GM12878 (cell line): ENCODE results near the gene GNL3L. TPM values are rescaled to one million over a fixed set of nuclear protein-coding genes. Genes with fewer than 3 reads are reported as not detected.

Experiments used
- ATAC-seq: fragments of 200-7000 bp; cut with Tn5 transposase; 3 replicates; pipeline ENCODE4 v1.9.1; 2020; ENCODE audit warnings: mild to moderate bottlenecking, moderate library complexity
- BruUV-seq: library from RNA; stranded (reverse); fragments of 400-500 nt; replicated peaks from 2 replicates; lab custom pipeline; 2021; lab: Mats Ljungman, UMichigan
- CTCF ChIA-PET: fragments of 300-600 bp; sonication (Branson Sonifier 250); formaldehyde crosslinking; extraction: SDS; loops from one replicate; lab custom pipeline; 2021; ENCODE audit warnings: inconsistent platforms; lab: Yijun Ruan, JAX
- POLR2A ChIA-PET: fragments of 350-600 bp; formaldehyde crosslinking; extraction: SDS; loops from one replicate; lab custom pipeline; 2021; ENCODE audit warnings: inconsistent platforms; lab: Charles Lee
- RAD21 ChIA-PET: fragments of 300-600 bp; sonication (Branson Sonifier 250); formaldehyde crosslinking; loops from one replicate; lab custom pipeline; 2023; ENCODE audit warnings: antibody characterized with exemption; ENCODE audit not compliant: unreplicated experiment; lab: Charles Lee
- SMC1A ChIA-PET: fragments of 300-600 bp; sonication (Branson Sonifier 250); formaldehyde crosslinking; loops from one replicate; lab custom pipeline; 2023; ENCODE audit not compliant: unreplicated experiment, uncharacterized antibody; lab: Charles Lee
- DNase-seq: peaks from one replicate; pipeline ENCODE4 v3.0.0-alpha.2; 2011; ENCODE audit warnings: low read depth, low spot score
- FAIRE-seq: peaks from 3 replicates; lab custom pipeline; 2011; peaks lifted over from hg19 to GRCh38; lab: Jason Lieb, UNC
- H2AFZ ChIP-seq: 2 replicates; pipeline ENCODE4 v1.6.0; 2011; ENCODE audit warnings: low read depth, low read length, control low read depth; ENCODE audit not compliant: control insufficient read depth
- H3K27ac ChIP-seq: 2 replicates; pipeline ENCODE4 v1.5.1; 2011; ENCODE audit warnings: control low read depth; ENCODE audit not compliant: control insufficient read depth, insufficient read depth
- H3K27me3 ChIP-seq, 2 experiments: replicated peaks in 1 of 2; 2 replicates each; pipeline versions ENCODE4 v1.6.0 to v1.6.1; 2011; ENCODE audit warnings: low read length in 1 of 2; ENCODE audit not compliant: control insufficient read depth in 2 of 2, insufficient read depth in 2 of 2
- H3K36me3 ChIP-seq, 2 experiments: 2 replicates each; pipeline ENCODE4 v1.5.1; 2011; ENCODE audit warnings: low read length in 1 of 2; ENCODE audit not compliant: control insufficient read depth in 2 of 2, insufficient read depth in 2 of 2
- H3K4me1 ChIP-seq: 2 replicates; pipeline ENCODE4 v1.6.1; 2011; ENCODE audit warnings: mild to moderate bottlenecking, low read length, moderate library complexity, mixed read lengths; ENCODE audit not compliant: control insufficient read depth, insufficient read depth
- H3K4me2 ChIP-seq: 2 replicates; pipeline ENCODE4 v1.6.0; 2011; ENCODE audit warnings: control low read depth; ENCODE audit not compliant: control insufficient read depth, insufficient read depth
- H3K4me3 ChIP-seq: fragments of 200-600 bp; sonication (generic); 2 replicates; pipeline ENCODE4 v1.5.1; 2016
- H3K79me2 ChIP-seq: 2 replicates; pipeline ENCODE4 v1.6.0; 2011; ENCODE audit warnings: low read length; ENCODE audit not compliant: control insufficient read depth, insufficient read depth
- H3K9ac ChIP-seq: 2 replicates; pipeline ENCODE4 v1.8.0; 2011; ENCODE audit warnings: low read length, control low read depth, mixed read lengths; ENCODE audit not compliant: control insufficient read depth, insufficient read depth
- H3K9me3 ChIP-seq: replicated peaks from 3 replicates; pipeline ENCODE4 v1.5.1; 2011; ENCODE audit warnings: mild to moderate bottlenecking, low read length; ENCODE audit not compliant: control insufficient read depth, insufficient read depth
- H4K20me1 ChIP-seq: 2 replicates; pipeline ENCODE4 v1.6.0; 2011; ENCODE audit not compliant: control insufficient read depth, insufficient read depth
- KLF5 ChIP-seq: fragments of 450-650 bp; IDR thresholded peaks from 2 replicates; pipeline ENCODE4 v1.6.1; 2014; ENCODE audit warnings: mild to moderate bottlenecking; ENCODE audit not compliant: partially characterized antibody
- NFXL1 ChIP-seq: fragments of 450-650 bp; IDR thresholded peaks from 2 replicates; pipeline ENCODE4 v1.6.1; 2017; ENCODE audit warnings: antibody characterized with exemption, mild to moderate bottlenecking, borderline replicate concordance
- WGBS: methylation state at CpG from one replicate; pipeline ENCODE4 v1.1.6; 2016; ENCODE audit warnings: low lambda C conversion rate; ENCODE audit not compliant: insufficient replicate concordance, insufficient coverage; ENCODE audit errors: missing lambda C conversion rate; 5-methylcytosine and 5-hydroxymethylcytosine counted together
- in situ Hi-C: fragments of 300-500 bp; cut with MboI; formaldehyde crosslinking; loops from 9 replicates; pipeline ENCODE4 v1.14.3; 2018; ENCODE audit warnings: mixed read lengths
- intact Hi-C: fragments of 100-400 bp; cut with micrococcal nuclease; formaldehyde crosslinking; loops from one replicate; pipeline ENCODE4 v1.14.2; 2022; ENCODE audit not compliant: unreplicated experiment
- polyA plus RNA-seq, 11 experiments: library from polyadenylated mRNA; depleted of rRNA in 4 of 11; unstranded in 6 of 11; stranded (reverse) in 5 of 11; fragments of >200 nt; fragmentation: Nextera tagmentation in 4 of 11; fragmentation: Illumina TruSeq in 1 of 11; extraction: Ambion mirVana in 4 of 11; extraction: Trizol in 1 of 11; gene quantifications; 1 replicate in 1 of 11; 2 replicates in 10 of 11; pipeline versions ENCODE4 v1.2.1 to v1.2.3, GENCODE V29; 2011 to 2016; ENCODE audit warnings: inconsistent platforms in 2 of 11, missing spikeins in 2 of 11, low read depth in 1 of 11
- total RNA-seq, 4 experiments: library from RNA; depleted of rRNA in 3 of 4; stranded (reverse); fragments of >200 nt in 3 of 4; fragmentation: Illumina TruSeq in 1 of 4; extraction: Trizol in 1 of 4; gene quantifications; 2 replicates each; pipeline versions ENCODE4 v1.2.1 to v1.2.3, GENCODE V29; 2013 to 2021
- TF ChIP-seq, protein P1 (sequence below): fragments of 450-650 bp; IDR thresholded peaks from 2 replicates; pipeline ENCODE4 v1.6.1; 2017; ENCODE audit warnings: low read depth, mild to moderate bottlenecking, moderate library complexity
- TF ChIP-seq, protein P2 (sequence below): IDR thresholded peaks from 2 replicates; pipeline ENCODE4 v1.6.1; 2012; ENCODE audit warnings: mild to moderate bottlenecking, low read depth, low read length

The GNL3L gene
- total and polyA plus RNA-seq, 10 of the 15 experiments (the other 5 are each of a cell fraction or from before 2014, with no cell fraction given): 5.8 to 57.9 (median 29.1) TPM

DNA sequence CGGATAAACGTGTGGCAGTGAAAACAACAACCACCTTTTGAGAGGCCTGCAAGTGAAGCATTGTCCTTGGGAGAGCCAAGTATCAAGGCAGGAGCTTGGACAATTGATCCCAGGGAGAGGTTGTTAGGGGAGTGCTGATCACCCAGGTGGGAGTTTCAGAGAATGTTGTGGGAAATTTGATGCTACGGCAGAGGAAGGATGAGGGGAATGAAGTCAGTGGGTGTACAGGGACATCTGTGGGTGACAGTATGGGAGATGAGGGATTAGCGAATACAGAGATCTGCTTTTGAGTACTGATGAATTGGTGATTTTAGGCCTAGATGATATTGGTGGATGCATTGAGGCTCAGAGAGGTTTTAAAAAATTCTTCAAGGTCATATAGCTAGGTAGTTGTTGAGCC is 4.3 kb downstream of the GNL3L start:
- no peak overlapping the region for H3K4me2 ChIP-seq
- POLR2A ChIA-PET: no interaction called here

More for the DNA sequence above, 4.3 kb downstream of the GNL3L start:
- H3K4me3 ChIP-seq: no peak overlapping the region
- no peaks in the 10 kb centered on the region for H3K27me3 ChIP-seq
- ChIA-PET CTCF (interaction anchor here (0.7 kb wide), 1 partner anchor 17 kb away, joined by 3 read pairs; no protein-coding TSS in a partner anchor), RAD21 (no interaction called here), SMC1A (interaction anchor here (0.6 kb wide), 1 partner anchor 19 kb away, joined by 3 read pairs; no protein-coding TSS in a partner anchor)
- ATAC-seq: no peak
- no peak overlapping the region for H3K27ac ChIP-seq
- intact Hi-C loops (no loop called here), in situ Hi-C loops (no loop called here)
- TF ChIP-seq, protein P1, sequence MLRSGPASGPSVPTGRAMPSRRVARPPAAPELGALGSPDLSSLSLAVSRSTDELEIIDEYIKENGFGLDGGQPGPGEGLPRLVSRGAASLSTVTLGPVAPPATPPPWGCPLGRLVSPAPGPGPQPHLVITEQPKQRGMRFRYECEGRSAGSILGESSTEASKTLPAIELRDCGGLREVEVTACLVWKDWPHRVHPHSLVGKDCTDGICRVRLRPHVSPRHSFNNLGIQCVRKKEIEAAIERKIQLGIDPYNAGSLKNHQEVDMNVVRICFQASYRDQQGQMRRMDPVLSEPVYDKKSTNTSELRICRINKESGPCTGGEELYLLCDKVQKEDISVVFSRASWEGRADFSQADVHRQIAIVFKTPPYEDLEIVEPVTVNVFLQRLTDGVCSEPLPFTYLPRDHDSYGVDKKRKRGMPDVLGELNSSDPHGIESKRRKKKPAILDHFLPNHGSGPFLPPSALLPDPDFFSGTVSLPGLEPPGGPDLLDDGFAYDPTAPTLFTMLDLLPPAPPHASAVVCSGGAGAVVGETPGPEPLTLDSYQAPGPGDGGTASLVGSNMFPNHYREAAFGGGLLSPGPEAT: no peak
- TF ChIP-seq, protein P2, sequence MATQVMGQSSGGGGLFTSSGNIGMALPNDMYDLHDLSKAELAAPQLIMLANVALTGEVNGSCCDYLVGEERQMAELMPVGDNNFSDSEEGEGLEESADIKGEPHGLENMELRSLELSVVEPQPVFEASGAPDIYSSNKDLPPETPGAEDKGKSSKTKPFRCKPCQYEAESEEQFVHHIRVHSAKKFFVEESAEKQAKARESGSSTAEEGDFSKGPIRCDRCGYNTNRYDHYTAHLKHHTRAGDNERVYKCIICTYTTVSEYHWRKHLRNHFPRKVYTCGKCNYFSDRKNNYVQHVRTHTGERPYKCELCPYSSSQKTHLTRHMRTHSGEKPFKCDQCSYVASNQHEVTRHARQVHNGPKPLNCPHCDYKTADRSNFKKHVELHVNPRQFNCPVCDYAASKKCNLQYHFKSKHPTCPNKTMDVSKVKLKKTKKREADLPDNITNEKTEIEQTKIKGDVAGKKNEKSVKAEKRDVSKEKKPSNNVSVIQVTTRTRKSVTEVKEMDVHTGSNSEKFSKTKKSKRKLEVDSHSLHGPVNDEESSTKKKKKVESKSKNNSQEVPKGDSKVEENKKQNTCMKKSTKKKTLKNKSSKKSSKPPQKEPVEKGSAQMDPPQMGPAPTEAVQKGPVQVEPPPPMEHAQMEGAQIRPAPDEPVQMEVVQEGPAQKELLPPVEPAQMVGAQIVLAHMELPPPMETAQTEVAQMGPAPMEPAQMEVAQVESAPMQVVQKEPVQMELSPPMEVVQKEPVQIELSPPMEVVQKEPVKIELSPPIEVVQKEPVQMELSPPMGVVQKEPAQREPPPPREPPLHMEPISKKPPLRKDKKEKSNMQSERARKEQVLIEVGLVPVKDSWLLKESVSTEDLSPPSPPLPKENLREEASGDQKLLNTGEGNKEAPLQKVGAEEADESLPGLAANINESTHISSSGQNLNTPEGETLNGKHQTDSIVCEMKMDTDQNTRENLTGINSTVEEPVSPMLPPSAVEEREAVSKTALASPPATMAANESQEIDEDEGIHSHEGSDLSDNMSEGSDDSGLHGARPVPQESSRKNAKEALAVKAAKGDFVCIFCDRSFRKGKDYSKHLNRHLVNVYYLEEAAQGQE: no peak
- TF ChIP-seq KLF5 (no peak), NFXL1 (no peak)
- no peaks in the 10 kb centered on the region for H4K20me1 ChIP-seq
- H3K4me1 ChIP-seq: no peaks in the 10 kb centered on the region
- no peak overlapping the region; the same call in 1 of the 2 replicates for H3K9ac ChIP-seq
- H3K79me2 ChIP-seq: peaks cover 31% of the 10 kb centered on the region
- no peak for FAIRE-seq
- no peak for DNase-seq
- H3K9me3 ChIP-seq: no peaks in the 10 kb centered on the region
- no TSS peak for BruUV-seq
- H3K36me3 ChIP-seq: peaks cover 0 to 6% of the 10 kb centered on the region in 2 experiments
- WGBS: 92% methylated on average over 4 of the region's 4 CpGs
- H2AFZ ChIP-seq: no peak overlapping the region
